Neural progenitor cell (in vitro differentiated cells): Measurements from ENCODE around the gene KIF3B. TPM values are rescaled to one million over a fixed set of nuclear protein-coding genes. Genes with fewer than 3 reads are reported as not detected.
"Not testable (repeated sequence)": the region's sequence is repeated elsewhere in the genome, so short reads cannot be mapped to it uniquely, and the experiment has no call there.

Source experiments
- DNase-seq: peaks from one replicate; pipeline ENCODE4 v3.0.0-alpha.2; 2016; ENCODE audit warnings: low spot score
- H2AFZ ChIP-seq: fragments of 200-600 bp; sonication (generic); replicated peaks from 2 replicates; pipeline ENCODE4 v1.6.1; 2016; ENCODE audit warnings: antibody characterized with exemption
- H3F3A ChIP-seq: fragments of 200-600 bp; sonication (generic); 2 replicates; pipeline ENCODE4 v1.6.1; 2016; ENCODE audit warnings: antibody characterized with exemption, low read depth
- H3K27ac ChIP-seq: fragments of 200-600 bp; sonication (generic); 2 replicates; pipeline ENCODE4 v1.5.1; 2016; ENCODE audit warnings: mild to moderate bottlenecking
- H3K27me3 ChIP-seq: fragments of 200-600 bp; sonication (generic); 2 replicates; pipeline ENCODE4 v1.6.1; 2016; ENCODE audit warnings: mild to moderate bottlenecking, moderate library complexity
- H3K36me3 ChIP-seq: fragments of 200-600 bp; sonication (generic); 2 replicates; pipeline ENCODE4 v1.5.1; 2016
- H3K4me1 ChIP-seq: fragments of 200-600 bp; sonication (generic); 2 replicates; pipeline ENCODE4 v1.6.1; 2016; ENCODE audit warnings: mixed run types
- H3K4me2 ChIP-seq: fragments of 200-600 bp; sonication (generic); 2 replicates; pipeline ENCODE4 v1.6.1; 2016
- H3K4me3 ChIP-seq: fragments of 200-600 bp; sonication (generic); 2 replicates; pipeline ENCODE4 v1.5.1; 2016
- H3K79me2 ChIP-seq: fragments of 200-600 bp; sonication (generic); 2 replicates; pipeline ENCODE4 v1.6.1; 2016; ENCODE audit warnings: low read depth
- H3K9ac ChIP-seq: fragments of 200-600 bp; sonication (generic); 2 replicates; pipeline ENCODE4 v1.6.1; 2016
- H3K9me3 ChIP-seq: fragments of 200-600 bp; sonication (generic); 2 replicates; pipeline ENCODE4 v1.5.1; 2016; ENCODE audit warnings: low read depth
- H4K20me1 ChIP-seq: fragments of 200-600 bp; sonication (generic); 2 replicates; pipeline ENCODE4 v1.6.1; 2016; ENCODE audit warnings: low read depth
- H3K27ac Mint-ChIP-seq: 3 replicates; pipeline ENCODE4 v1.8.0; 2021; ENCODE audit warnings: mixed read lengths
- H3K27me3 Mint-ChIP-seq: 2 replicates; pipeline ENCODE4 v1.8.0; 2022; ENCODE audit warnings: low read depth, mild to moderate bottlenecking, inconsistent platforms, moderate library complexity, mixed read lengths; ENCODE audit not compliant: insufficient read depth
- H3K36me3 Mint-ChIP-seq: 3 replicates; pipeline ENCODE4 v1.8.0; 2021; ENCODE audit warnings: mixed read lengths
- H3K4me1 Mint-ChIP-seq: 3 replicates; pipeline ENCODE4 v1.8.0; 2021; ENCODE audit warnings: mixed read lengths
- H3K4me3 Mint-ChIP-seq: 3 replicates; pipeline ENCODE4 v1.8.0; 2021; ENCODE audit warnings: mild to moderate bottlenecking, moderate library complexity, mixed read lengths
- H3K9me3 Mint-ChIP-seq: 3 replicates; pipeline ENCODE4 v1.8.0; 2020; ENCODE audit warnings: mixed read lengths
- CTCF ChIP-seq: fragments of 200-600 bp; sonication (generic); IDR thresholded peaks from 2 replicates; pipeline ENCODE4 v1.5.1; 2017; ENCODE audit warnings: antibody characterized with exemption, mild to moderate bottlenecking
- EZH2 ChIP-seq: fragments of 200-600 bp; sonication (generic); IDR thresholded peaks from 2 replicates; pipeline ENCODE4 v1.6.1; 2017; ENCODE audit warnings: antibody characterized with exemption, mild to moderate bottlenecking, moderate library complexity
- EZH2phosphoT487 ChIP-seq: fragments of 200-600 bp; sonication (generic); IDR thresholded peaks from 2 replicates; pipeline ENCODE4 v1.6.1; 2017; ENCODE audit warnings: antibody characterized with exemption
- total RNA-seq: library from RNA; depleted of rRNA; stranded (reverse); fragments of >200 nt; gene quantifications from 2 replicates; pipeline ENCODE4 v1.2.3, GENCODE V29; 2015; ENCODE audit warnings: low replicate concordance

Gene KIF3B
- total RNA-seq, 1 donor from 2014 or later, result 16.8 TPM

- Histone ChIP-seq H3K27ac (no peak overlapping the region), H3K4me3 (no peak overlapping the region), H3K9ac (no peak overlapping the region), H3F3A (no peaks in the 10 kb centered on the region), H3K4me1 (no peaks in the 10 kb centered on the region), H3K4me2 (no peak overlapping the region), H3K27me3 (no peaks in the 10 kb centered on the region), H4K20me1 (no peaks in the 10 kb centered on the region), H3K36me3 (no peaks in the 10 kb centered on the region), H3K9me3 (no peaks in the 10 kb centered on the region), H3K79me2 (no peaks in the 10 kb centered on the region), H2AFZ (no peak overlapping the region)
- Mint-ChIP-seq H3K4me1 (peaks cover 4% of the 10 kb centered on the region), H3K36me3 (no peaks in the 10 kb centered on the region), H3K27ac (peak overlapping the region; percentile 21), H3K9me3 (no peaks in the 10 kb centered on the region), H3K27me3 (no peaks in the 10 kb centered on the region), H3K4me3 (no peak overlapping the region)
- DNase-seq, result no peak
- TF ChIP-seq CTCF, result no peak
- no peak for TF ChIP-seq EZH2
- TF ChIP-seq EZH2phosphoT487, result no peak
Measured at GRCh38 chr20:32252189-32252588, 25.3 kb upstream of the KIF3B start.

- DNase-seq, H3K27ac ChIP-seq, H3K4me1 Mint-ChIP-seq, H3K9me3 Mint-ChIP-seq, H3F3A ChIP-seq, H3K4me2 ChIP-seq, H4K20me1 ChIP-seq, H2AFZ ChIP-seq, H3K36me3 Mint-ChIP-seq, H3K9ac ChIP-seq, H3K36me3 ChIP-seq, H3K27me3 ChIP-seq, H3K9me3 ChIP-seq, H3K4me3 ChIP-seq, H3K4me3 Mint-ChIP-seq, H3K27ac Mint-ChIP-seq, H3K79me2 ChIP-seq, H3K4me1 ChIP-seq, H3K27me3 Mint-ChIP-seq: not testable (repeated sequence)
Measured at GRCh38 chr20:32260973-32261372, 16.5 kb upstream of the KIF3B start.

GRCh38 chr20:32261644-32262043 is 15.8 kb upstream of the KIF3B start:
- no peaks in the 10 kb centered on the region for H4K20me1 ChIP-seq
- Mint-ChIP-seq H3K4me3 (no peak overlapping the region), H3K4me1 (no peaks in the 10 kb centered on the region), H3K36me3 (no peaks in the 10 kb centered on the region), H3K9me3 (no peaks in the 10 kb centered on the region), H3K27me3 (peaks cover 2% of the 10 kb centered on the region), H3K27ac (no peak overlapping the region)
- no peaks in the 10 kb centered on the region for H3K27me3 ChIP-seq
- no peaks in the 10 kb centered on the region for H3K36me3 ChIP-seq
- H3K4me1 ChIP-seq, result no peaks in the 10 kb centered on the region
- H3K4me3 ChIP-seq, result no peak overlapping the region
- no peak overlapping the region for H3K27ac ChIP-seq
- TF ChIP-seq EZH2phosphoT487, result no peak
- TF ChIP-seq EZH2, result no peak
- no peak for TF ChIP-seq CTCF
- no peaks in the 10 kb centered on the region for H3K79me2 ChIP-seq
- no peak for DNase-seq
- no peaks in the 10 kb centered on the region for H3F3A ChIP-seq
- H3K9ac ChIP-seq, result no peak overlapping the region
- H3K4me2 ChIP-seq, result no peak overlapping the region
- no peaks in the 10 kb centered on the region for H3K9me3 ChIP-seq
- H2AFZ ChIP-seq, result no peak overlapping the region

- Mint-ChIP-seq H3K36me3 (no peaks in the 10 kb centered on the region), H3K9me3 (no peaks in the 10 kb centered on the region), H3K4me3 (no peak overlapping the region), H3K27me3 (peaks cover 2% of the 10 kb centered on the region), H3K4me1 (no peaks in the 10 kb centered on the region), H3K27ac (no peak overlapping the region)
- Histone ChIP-seq H3K4me1 (no peaks in the 10 kb centered on the region), H3K4me2 (no peak overlapping the region), H3K4me3 (no peak overlapping the region), H2AFZ (no peak overlapping the region), H3F3A (no peaks in the 10 kb centered on the region), H3K27me3 (no peaks in the 10 kb centered on the region), H3K79me2 (no peaks in the 10 kb centered on the region), H3K27ac (no peak overlapping the region), H3K9ac (no peak overlapping the region), H4K20me1 (no peaks in the 10 kb centered on the region), H3K9me3 (no peaks in the 10 kb centered on the region), H3K36me3 (no peaks in the 10 kb centered on the region)
- no peak for TF ChIP-seq CTCF
- no peak for TF ChIP-seq EZH2phosphoT487
- TF ChIP-seq EZH2, result no peak
- no peak for DNase-seq
Measured at GRCh38 chr20:32263398-32263954, 14.0 kb upstream of the KIF3B start.
